ENCODE data around the gene FAIM.
"Not testable (repeated sequence)": the region's sequence is repeated elsewhere in the genome, so short reads cannot be mapped to it uniquely, and the experiment has no call there.

FAIM gene

GRCh38 chr3:138601661-138602060, 6.9 kb upstream of the FAIM start:
- not testable (repeated sequence) for DNase-seq (ENCODE audit: low spot score)

GRCh38 chr3:138604106-138604595, 4.4 kb upstream of the FAIM start:
- not testable (repeated sequence) for DNase-seq (ENCODE audit: low spot score)

- DNase-seq (ENCODE audit: low spot score), result no peak
Measured at GRCh38 chr3:138609898-138610266, 1.3 kb downstream of the FAIM start.

GRCh38 chr3:138615462-138615861, 6.9 kb downstream of the FAIM start:
- DNase-seq (ENCODE audit: low spot score), result no peak

- no peak for DNase-seq (ENCODE audit: low spot score)
Measured at GRCh38 chr3:138620431-138620830, 11.9 kb downstream of the FAIM start.

GRCh38 chr3:138624518-138624917, 15.9 kb downstream of the FAIM start:
- no peak for DNase-seq (ENCODE audit: low spot score)

GRCh38 chr3:138625707-138626365, 17.3 kb downstream of the FAIM start:
- no peak for DNase-seq (ENCODE audit: low spot score)

GRCh38 chr3:138629526-138629925, 21.0 kb downstream of the FAIM start:
- no peak for DNase-seq (ENCODE audit: low spot score)

GRCh38 chr3:138638641-138639040, 30.1 kb downstream of the FAIM start:
- no peak for DNase-seq (ENCODE audit: low spot score)

GRCh38 chr3:138640537-138640936, 32.0 kb downstream of the FAIM start:
- no peak for DNase-seq (ENCODE audit: low spot score)

- no peak for DNase-seq (ENCODE audit: low spot score)
Measured at GRCh38 chr3:138642226-138642926, 33.8 kb downstream of the FAIM start.

- DNase-seq (ENCODE audit: low spot score), result no peak
Measured at GRCh38 chr3:138642927-138643253, 34.3 kb downstream of the FAIM start.

GRCh38 chr3:138646008-138646407, 37.4 kb downstream of the FAIM start:
- no peak for DNase-seq (ENCODE audit: low spot score)

- DNase-seq (ENCODE audit: low spot score), result no peak
Measured at GRCh38 chr3:138646513-138646912, 37.9 kb downstream of the FAIM start.

- no peak for DNase-seq (ENCODE audit: low spot score)
Measured at GRCh38 chr3:138649134-138649533, 40.6 kb downstream of the FAIM start.

GRCh38 chr3:138653567-138653966, 45.0 kb downstream of the FAIM start:
- peak; percentile 43 for DNase-seq (ENCODE audit: low spot score)

GRCh38 chr3:138657508-138657907, 48.9 kb downstream of the FAIM start:
- no peak for DNase-seq (ENCODE audit: low spot score)

GRCh38 chr3:138668107-138668506, 59.5 kb downstream of the FAIM start:
- DNase-seq (ENCODE audit: low spot score), result no peak

GRCh38 chr3:138670407-138670806, 61.8 kb downstream of the FAIM start:
- no peak for DNase-seq (ENCODE audit: low spot score)

- no peak for DNase-seq (ENCODE audit: low spot score)
Measured at GRCh38 chr3:138673641-138674530, 65.3 kb downstream of the FAIM start.

GRCh38 chr3:138675393-138675792, 66.8 kb downstream of the FAIM start:
- DNase-seq (ENCODE audit: low spot score), result no peak

GRCh38 chr3:138678086-138678485, 69.5 kb downstream of the FAIM start:
- DNase-seq (ENCODE audit: low spot score), result no peak

GRCh38 chr3:138678874-138679392, 70.4 kb downstream of the FAIM start:
- DNase-seq (ENCODE audit: low spot score), result no peak

All from hematopoietic multipotent progenitor cell treated with erythropoietin and hydrocortisone succinate and interleukin-3 and kit ligand, for 17 days (in vitro differentiated cells).